Measurements from ENCODE around the gene POPDC2.

The POPDC2 gene

DNA sequence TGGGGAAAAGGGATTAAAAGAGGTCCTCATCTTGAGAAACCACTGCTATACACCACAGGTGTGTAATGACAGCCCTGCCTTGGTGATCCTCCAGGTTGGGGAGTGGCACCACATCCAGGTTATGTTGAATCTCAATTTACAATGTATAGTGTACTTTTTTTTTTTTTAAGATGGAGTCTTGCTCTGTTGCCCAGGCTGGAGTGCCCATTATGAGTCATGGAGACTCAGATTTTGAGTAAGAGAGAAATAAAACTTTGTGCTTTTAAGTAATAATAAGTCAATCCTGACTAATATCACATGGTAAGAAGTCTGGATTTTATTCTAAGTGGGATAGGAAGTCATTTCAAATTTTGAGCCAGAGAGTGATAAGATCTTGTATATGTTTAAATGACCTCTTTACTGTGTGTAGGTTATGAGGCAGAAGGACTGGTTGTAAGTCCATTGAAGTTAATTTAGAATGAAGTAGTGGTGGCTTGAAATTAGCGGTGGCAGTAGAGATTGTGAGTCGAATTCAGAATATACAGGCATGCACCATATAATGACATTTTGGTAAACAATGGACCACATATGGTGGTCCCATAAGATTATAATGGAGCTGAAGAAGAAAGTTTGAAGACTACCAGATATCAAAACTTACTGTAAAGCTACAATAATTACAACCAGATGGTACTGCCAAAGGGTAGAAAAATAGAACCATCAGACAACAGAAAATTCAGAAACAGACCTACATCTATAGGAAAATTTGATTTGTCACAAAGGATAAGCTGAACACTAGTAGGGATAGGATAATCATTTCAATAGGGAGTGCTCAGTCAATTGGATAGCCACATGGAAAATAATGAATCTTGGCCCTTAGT is 20.7 kb downstream of the POPDC2 start:
- no peak for DNase-seq

DNA sequence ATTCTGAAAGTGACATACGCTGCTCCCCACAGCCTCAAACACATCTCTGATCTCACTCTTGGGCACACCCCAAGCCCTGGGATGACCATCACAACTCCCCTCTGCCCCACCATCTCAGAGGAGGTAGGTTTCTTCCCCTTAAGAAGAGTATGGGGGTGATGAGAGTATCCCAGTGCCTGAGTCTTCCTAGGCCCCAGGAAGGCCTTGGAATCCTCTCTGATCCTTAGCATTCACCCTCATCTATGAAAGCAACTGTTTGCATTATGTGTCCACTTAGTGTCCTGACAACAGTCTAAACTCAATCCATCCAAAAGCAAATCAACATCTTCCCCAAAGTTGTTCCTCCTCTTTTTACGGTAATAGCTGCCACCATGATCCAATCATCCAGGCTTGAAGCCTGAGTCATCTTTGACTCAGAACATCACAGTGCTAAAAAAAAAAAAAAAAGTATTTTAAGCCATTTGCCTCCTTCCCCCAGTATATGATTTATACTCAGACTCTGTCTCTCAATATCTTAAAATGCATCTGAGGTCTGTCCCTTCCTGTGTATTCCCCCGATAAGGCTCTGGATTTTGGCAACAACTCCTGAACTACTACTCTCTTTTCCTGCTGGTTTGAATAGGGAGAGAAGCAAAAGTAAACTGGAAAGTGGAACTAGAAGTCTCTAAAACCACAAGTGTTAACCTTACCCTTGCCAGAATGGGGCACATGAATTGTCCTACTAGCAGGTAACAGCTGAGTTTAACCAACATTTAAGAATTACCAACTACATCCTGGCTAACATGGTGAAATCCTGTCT is 22.5 kb downstream of the POPDC2 start:
- no peak for DNase-seq

DNA sequence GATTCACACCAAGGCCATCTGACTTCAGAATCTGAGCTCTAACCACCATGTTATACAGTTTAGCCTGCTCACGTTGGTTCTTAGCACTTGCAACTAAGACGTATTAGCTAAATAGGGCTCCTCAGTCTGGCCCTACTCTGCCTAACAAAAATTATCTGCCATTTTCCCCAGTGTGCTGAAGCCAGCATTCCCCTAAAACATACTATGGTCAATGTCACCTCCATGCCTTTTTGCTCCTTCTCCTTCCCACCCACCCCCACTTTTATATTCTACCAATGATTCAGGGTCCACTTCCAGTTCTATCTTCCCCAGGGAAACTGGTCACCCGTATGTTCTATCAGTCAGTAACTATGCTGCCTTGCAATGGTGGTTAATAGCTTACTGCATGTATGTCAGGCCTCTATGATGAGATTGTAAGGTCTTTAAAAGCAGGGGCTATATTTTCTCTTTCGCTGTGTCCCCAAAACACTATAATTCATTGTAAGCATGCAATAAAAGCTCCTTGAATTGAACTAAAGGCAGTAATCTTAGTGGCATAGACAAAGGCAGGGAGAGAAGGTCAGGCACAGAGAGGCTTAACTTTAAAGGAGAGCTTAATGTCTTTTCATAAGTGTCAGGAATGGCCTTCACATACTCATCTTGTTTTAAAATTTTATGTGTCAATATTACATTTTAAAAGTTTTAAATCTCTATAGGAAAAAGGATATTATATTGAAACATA is 23.3 kb downstream of the POPDC2 start:
- DNase-seq: no peak

- no peak for DNase-seq
Measured at GRCh38 chr3:119636249-119636648, 24.1 kb downstream of the POPDC2 start.

DNA sequence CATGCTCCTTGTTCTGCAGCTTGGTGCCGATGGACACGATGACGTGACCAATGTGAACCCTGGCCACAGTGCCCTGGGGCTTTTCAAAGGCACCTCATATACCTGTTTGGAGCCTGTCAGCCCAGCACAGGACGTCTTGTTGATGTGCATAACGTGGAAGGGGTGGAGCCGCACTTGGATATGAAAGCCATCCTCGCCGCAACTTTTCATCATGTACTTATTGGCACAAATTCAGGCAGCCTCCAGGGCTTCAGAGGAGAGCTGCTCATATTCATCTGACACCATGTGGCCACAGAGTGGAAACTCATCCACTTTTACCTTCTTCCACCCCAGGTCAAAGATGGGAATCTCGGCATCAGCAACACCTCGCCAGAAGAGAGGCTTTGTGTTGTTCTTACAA is 24.7 kb downstream of the POPDC2 start:
- no peak for DNase-seq

GRCh38 chr3:119632829-119633228 is 27.6 kb downstream of the POPDC2 start:
- no peak for DNase-seq

DNA sequence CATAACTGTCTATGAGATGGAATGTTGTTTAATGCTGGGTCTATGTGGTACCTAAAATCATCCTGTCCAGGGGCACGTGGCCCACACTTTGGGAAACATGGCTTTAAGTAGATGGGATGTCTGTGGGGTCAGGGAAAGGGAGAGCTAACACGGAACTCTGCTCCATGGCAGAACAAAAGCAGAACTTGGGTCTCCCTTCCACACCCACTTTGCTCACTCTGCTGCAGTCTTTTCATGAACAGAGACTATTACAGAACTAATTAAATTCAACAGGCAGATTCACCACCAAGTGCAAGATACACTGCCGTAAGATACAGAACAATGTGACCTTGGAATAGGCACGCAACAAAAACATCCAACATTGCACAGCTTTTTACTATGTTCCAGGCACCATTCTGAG is 28.2 kb downstream of the POPDC2 start:
- no peak for DNase-seq

GRCh38 chr3:119631516-119631915 is 28.9 kb downstream of the POPDC2 start:
- DNase-seq: no peak

DNA sequence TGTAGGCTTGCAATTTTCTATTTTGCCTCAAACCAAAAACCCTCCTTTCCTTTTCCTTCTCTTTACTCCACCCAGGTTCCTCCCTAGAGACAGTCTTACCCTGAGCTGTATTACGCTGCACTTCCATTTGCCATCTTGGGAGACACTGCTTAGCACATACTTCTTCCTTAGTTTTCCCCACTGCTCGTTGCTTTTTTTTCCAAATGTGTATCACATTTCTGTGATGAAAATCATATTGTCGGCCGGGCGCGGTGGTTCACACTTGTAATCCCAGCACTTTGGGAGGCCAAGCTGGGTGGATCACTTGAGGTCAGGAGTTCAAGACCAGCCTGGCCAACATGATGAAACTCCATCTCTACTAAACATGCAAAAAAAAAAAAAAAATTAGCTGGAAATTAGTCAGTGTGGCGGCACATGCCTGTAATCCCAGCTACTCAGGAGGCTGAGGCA is 29.5 kb downstream of the POPDC2 start:
- DNase-seq: no peak

DNA sequence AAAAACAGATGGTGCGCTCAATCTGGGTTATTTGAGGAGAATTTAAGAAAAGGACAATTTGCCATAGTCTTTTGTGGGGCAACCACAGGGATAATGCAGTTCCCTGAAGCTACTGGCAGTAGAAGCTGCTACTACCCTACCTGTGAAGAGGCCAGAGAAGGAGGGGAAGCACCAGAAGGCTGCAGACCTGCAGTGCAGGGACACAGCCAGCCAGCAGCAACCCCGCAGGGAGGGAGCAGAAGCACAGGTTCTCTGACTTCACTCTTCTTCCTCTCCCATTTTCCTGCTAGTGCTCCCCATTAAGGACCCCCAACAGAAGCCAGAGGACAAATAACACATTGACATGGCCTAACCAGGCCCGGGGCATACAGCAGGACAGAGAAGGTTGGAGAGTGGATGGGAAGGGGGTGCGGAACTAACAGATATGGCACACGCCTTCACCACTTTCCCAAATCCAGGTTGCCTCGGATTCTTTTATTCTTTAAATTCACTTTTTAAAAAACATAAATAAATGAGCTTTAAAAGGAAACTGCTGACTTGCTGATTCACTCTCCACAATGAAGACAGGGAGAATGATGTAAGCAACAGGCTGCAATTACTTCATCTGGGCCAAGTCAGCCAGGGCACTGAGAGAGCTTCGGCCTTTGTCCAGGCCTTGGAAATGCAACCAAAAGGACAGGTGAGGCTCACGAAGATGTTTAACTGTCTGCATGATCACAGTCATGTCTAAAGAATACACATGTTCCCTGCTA is 30.1 kb downstream of the POPDC2 start:
- DNase-seq: no peak

DNA sequence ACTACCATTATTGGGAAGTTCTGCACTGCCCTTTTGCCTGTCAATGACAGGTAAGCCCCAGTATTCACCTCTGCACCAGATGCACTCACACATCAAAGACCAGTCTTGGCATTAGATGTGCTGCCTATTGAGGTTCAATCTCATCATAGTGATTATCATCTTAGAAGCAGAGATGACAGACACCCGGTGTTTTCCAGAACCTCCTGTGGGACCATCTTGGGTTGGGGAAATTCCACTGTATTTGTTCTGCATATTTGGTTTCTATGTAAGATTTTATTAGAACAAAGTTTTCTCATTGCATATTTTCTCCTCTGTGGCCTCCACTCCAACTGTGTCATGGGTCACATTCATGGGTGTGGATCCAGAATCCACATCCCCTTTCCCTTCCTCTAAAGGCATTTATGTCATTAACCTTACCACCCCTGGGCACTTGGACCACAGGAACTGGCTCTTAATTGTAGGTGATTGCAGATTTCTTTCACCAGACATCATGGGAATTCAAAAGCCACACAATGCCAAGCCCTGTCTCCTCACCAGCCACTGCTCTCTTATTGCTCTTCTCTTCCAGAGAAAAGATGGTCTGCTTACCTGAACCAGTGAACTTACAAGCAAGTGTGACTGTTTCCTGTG is 31.5 kb downstream of the POPDC2 start:
- no peak for DNase-seq

DNA sequence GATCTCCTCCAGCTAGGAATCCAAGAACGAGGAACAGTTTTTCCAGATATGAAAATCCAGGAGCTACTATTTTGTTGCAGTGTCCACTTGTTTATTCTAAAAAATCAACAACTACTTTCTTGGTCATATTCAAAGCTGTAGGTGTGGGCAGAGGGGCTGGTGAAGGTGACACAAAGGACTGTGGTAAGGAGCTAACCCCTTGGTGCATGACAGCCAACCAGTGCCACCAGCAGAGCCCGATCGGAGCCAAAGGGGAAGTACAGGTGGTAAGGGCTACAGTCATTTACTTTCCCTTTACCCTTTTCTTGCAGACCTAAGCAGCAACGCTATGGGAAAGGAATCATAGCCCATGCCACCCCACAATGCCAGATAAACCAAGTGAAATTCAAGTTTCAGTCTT is 32.0 kb downstream of the POPDC2 start:
- DNase-seq: no peak

- DNase-seq: no peak
Measured at GRCh38 chr3:119627461-119627860, 32.9 kb downstream of the POPDC2 start.

GRCh38 chr3:119626196-119626595 is 34.2 kb downstream of the POPDC2 start:
- no peak for DNase-seq

- DNase-seq: no peak
Measured at GRCh38 chr3:119625451-119626153, 34.8 kb downstream of the POPDC2 start.

- no peak for DNase-seq
Measured at GRCh38 chr3:119624002-119624720, 36.2 kb downstream of the POPDC2 start.

GRCh38 chr3:119620899-119621298 is 39.5 kb downstream of the POPDC2 start:
- no peak for DNase-seq

DNA sequence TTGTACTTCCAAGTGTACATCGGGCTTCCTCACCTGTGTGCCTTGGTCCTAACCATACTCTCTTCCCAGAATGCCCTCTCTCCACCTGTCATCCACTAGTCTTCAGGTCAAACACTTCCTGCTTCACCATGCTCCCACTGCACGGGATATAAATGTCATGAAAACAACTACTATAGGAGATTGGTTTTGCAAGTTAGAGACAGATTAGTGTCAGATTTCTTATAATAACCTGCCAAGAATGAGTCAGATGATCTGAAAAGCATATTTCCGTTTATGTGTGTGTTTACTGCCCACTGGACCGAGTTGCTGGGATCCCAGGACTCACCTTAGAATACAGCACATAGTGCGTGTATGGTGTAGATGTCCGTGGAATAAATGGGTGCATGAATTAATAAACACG is 41.3 kb downstream of the POPDC2 start:
- DNase-seq: no peak

DNA sequence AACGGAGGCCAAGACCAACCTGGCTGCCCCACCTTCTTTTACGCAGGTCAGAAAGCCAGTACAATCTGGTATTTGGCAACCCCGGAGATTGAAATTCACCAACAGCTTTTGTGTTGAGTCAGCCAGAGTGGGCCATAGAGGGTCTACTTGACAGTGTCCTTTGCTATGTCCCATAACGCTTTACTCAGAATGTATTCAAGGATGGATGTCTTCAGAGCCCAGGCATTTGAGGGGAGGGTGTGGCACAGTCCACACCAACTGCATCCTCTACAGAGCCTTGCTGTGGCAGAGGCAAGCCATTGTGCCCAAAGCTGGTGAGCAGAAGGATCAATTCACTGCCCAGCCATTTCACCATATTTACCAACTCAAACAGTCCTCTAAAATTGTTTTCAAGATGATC is 44.3 kb downstream of the POPDC2 start:
- no peak for DNase-seq

GRCh38 chr3:119613872-119614271 is 46.5 kb downstream of the POPDC2 start:
- DNase-seq: no peak

GRCh38 chr3:119613201-119613600 is 47.2 kb downstream of the POPDC2 start:
- no peak for DNase-seq

All from T-helper 9 cell (primary cell).